Measurements from ENCODE around the gene CPLX3.

CPLX3 gene

GRCh38 chr15:74792227-74793016 lies 34.0 kb upstream of the CPLX3 start:
- Histone ChIP-seq H3K27ac (ENCODE audit: poor library complexity, severe bottlenecking) (no peak overlapping the region), H3K27me3 (ENCODE audit: insufficient read depth, poor library complexity, severe bottlenecking) (no peaks in the 10 kb centered on the region), H3K9me3 (ENCODE audit: severe bottlenecking) (no peaks in the 10 kb centered on the region), H3K4me1 (ENCODE audit: insufficient read depth, poor library complexity, severe bottlenecking) (peaks cover 49% of the 10 kb centered on the region), H3K4me3 (ENCODE audit: severe bottlenecking) (no peak overlapping the region), H3K36me3 (ENCODE audit: low read depth) (peaks cover 30% of the 10 kb centered on the region)
- no peak for DNase-seq (ENCODE audit: low spot score)
- ATAC-seq (ENCODE audit: low read depth): no peak
- TF ChIP-seq CTCF (IDR thresholded peaks at IDR 0.05; ENCODE audit: poor library complexity, severe bottlenecking): no peak

DNA sequence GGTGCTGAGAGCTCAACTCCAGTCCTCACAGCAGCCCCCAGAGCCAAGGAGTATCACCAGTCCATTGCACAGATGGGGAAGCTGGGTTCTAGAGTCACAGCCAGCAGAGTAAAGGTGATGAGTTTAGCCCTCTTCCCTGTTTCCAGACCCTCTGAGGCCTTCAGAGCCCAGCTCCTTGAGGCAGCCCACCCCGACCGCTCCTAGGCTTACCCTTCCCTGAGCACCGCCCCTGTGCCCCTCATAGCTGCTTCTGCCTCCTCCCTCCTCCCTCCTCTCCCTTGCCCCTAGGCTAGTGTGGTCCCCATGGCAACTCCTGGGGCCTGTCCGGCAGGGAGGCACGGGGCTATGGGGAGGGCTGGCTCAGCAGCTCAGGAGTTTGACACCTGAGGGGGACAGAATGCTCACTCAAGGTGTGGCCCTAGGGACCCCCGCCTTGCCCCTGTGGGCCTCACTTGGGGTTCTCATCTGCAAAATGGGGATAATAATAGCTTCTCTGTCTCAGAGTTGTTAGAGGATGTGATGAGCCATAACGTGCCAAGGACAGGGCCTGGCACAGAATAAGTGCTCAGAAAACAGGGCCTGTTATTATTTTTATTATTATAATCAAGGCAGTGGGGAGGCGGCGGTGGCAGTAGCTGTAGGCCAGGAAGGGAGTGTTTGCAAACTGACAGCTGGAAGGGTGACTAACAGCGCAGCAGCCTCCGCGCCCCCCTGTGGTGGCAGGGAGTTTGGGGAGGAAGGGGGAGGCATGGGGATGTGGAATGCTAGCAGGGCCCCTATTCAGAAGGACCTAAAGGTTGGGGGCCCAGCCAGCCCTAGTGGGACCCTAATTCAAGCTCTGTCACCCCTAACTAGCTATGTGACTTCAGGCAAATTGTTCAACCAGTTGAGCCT lies 33.0 kb upstream of the CPLX3 start:
- no peak for TF ChIP-seq CTCF (IDR thresholded peaks at IDR 0.05; ENCODE audit: poor library complexity, severe bottlenecking)
- Histone ChIP-seq H3K4me3 (ENCODE audit: severe bottlenecking) (no peak overlapping the region), H3K27me3 (ENCODE audit: insufficient read depth, poor library complexity, severe bottlenecking) (no peaks in the 10 kb centered on the region), H3K9me3 (ENCODE audit: severe bottlenecking) (no peaks in the 10 kb centered on the region), H3K4me1 (ENCODE audit: insufficient read depth, poor library complexity, severe bottlenecking) (peaks cover 40% of the 10 kb centered on the region), H3K27ac (ENCODE audit: poor library complexity, severe bottlenecking) (no peak overlapping the region), H3K36me3 (ENCODE audit: low read depth) (peaks cover 30% of the 10 kb centered on the region)
- no peak for DNase-seq (ENCODE audit: low spot score)
- ATAC-seq (ENCODE audit: low read depth): no peak

DNA sequence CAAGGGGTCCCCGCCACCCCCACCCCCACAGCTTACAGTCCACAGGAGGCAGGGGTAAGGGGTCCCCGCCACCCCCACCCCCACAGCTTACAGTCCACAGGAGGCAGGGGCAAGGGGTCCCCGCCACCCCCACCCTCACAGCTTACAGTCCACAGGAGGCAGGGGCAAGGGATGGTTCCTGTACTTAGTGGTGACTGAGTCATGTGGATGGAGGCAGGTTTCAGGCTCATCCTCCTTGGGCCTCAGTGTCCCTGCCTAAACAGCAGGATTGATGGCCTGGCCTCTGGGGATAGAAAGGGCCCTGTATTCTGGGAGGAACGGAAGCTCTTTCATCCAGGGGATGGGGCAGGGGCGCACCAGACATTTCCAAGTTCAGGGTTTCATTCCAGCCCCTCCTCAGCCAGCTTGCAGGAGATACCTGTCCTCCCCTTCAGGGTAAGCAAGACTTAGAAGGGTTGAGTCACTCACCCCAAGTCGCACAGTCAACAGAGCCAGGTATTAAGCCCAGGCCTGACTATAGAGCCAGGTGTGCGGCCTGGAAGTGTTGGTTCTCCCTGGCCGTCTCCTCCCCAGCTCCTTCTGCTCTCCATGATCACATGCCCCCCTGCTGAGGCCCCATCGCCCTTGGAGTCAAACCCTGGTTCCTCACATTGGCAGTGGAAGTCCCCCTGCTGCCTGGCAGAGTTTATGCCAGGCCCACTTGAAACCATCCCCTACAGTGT lies 32.0 kb upstream of the CPLX3 start:
- peaks cover 34% of the 10 kb centered on the region for H3K4me1 ChIP-seq (ENCODE audit: insufficient read depth, poor library complexity, severe bottlenecking)
- H3K9me3 ChIP-seq (ENCODE audit: severe bottlenecking): no peaks in the 10 kb centered on the region
- DNase-seq (ENCODE audit: low spot score) (no peak), ATAC-seq (ENCODE audit: low read depth) (peak; percentile 44)
- H3K27me3 ChIP-seq (ENCODE audit: insufficient read depth, poor library complexity, severe bottlenecking): no peaks in the 10 kb centered on the region
- H3K4me3 ChIP-seq (ENCODE audit: severe bottlenecking): no peak overlapping the region
- H3K36me3 ChIP-seq (ENCODE audit: low read depth): peaks cover 38% of the 10 kb centered on the region
- H3K27ac ChIP-seq (ENCODE audit: poor library complexity, severe bottlenecking): peak overlapping the region; percentile 9
- no peak for TF ChIP-seq CTCF (IDR thresholded peaks at IDR 0.05; ENCODE audit: poor library complexity, severe bottlenecking)

DNA sequence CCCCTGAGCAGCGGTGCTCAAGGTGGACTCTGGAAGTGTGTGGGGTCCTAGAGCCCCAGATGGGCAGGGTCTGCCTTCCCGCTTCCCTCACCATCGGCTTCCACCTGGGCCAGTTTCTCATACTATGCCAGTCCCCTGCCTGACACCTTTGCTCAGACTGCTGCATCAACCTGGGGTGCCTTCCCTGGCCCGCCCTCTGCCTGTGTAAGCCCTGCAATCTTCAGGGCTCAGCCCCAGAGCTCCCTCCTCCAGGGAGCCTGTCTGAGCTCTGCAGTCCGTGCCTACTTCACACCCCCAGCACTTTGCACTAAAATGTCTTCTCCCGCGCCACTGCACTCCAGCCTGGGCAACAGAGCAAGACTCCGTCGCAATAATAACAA lies 31.5 kb upstream of the CPLX3 start:
- Histone ChIP-seq H3K27me3 (ENCODE audit: insufficient read depth, poor library complexity, severe bottlenecking) (no peaks in the 10 kb centered on the region), H3K4me3 (ENCODE audit: severe bottlenecking) (no peak overlapping the region), H3K9me3 (ENCODE audit: severe bottlenecking) (no peaks in the 10 kb centered on the region), H3K36me3 (ENCODE audit: low read depth) (peaks cover 40% of the 10 kb centered on the region), H3K4me1 (ENCODE audit: insufficient read depth, poor library complexity, severe bottlenecking) (peaks cover 34% of the 10 kb centered on the region), H3K27ac (ENCODE audit: poor library complexity, severe bottlenecking) (peak overlapping the region; percentile 9)
- no peak for ATAC-seq (ENCODE audit: low read depth)
- DNase-seq (ENCODE audit: low spot score): no peak
- no peak for TF ChIP-seq CTCF (IDR thresholded peaks at IDR 0.05; ENCODE audit: poor library complexity, severe bottlenecking)
